GM12878 (cell line): ENCODE measurements around the gene CABLES1. TPM values are rescaled to one million over a fixed set of nuclear protein-coding genes. Genes with fewer than 3 reads are reported as not detected.
A peak's percentile ranks its signal among the peaks of the same experiment; 100 is the strongest.

Source experiments
- BHLHE40 ChIP-seq, 2 experiments: fragments of 450-650 bp in 1 of 2; IDR thresholded peaks; 2 replicates each; pipeline ENCODE4 v1.6.1; 2011 to 2017; ENCODE audit warnings: low read depth in 2 of 2, borderline replicate concordance in 1 of 2, improper control_type of control experiment in 1 of 2, low read length in 1 of 2, mild to moderate bottlenecking in 1 of 2
- CEBPB ChIP-seq, 2 experiments: fragments of 150-350 bp in 1 of 2; IDR thresholded peaks; 2 replicates each; pipeline ENCODE4 v1.6.1; 2012 to 2014; ENCODE audit warnings: low read depth in 2 of 2, low read length in 2 of 2, borderline replicate concordance in 1 of 2, inconsistent platforms in 1 of 2
- CREM ChIP-seq: IDR thresholded peaks from 2 replicates; pipeline ENCODE4 v1.6.1; 2014; ENCODE audit warnings: antibody characterized with exemption, low read depth
- EED ChIP-seq: sonication (generic); IDR thresholded peaks from 2 replicates; pipeline ENCODE4 v1.6.1; 2016; ENCODE audit warnings: antibody characterized with exemption, low read depth
- EP300 ChIP-seq, 2 experiments: fragments of 150-350 bp in 1 of 2; IDR thresholded peaks; 2 replicates each; pipeline ENCODE4 v1.6.1; 2011 to 2012; ENCODE audit warnings: low read depth in 2 of 2, low read length in 2 of 2, borderline replicate concordance in 1 of 2, improper control_type of control experiment in 1 of 2, inconsistent platforms in 1 of 2; ENCODE audit not compliant: control insufficient read depth in 1 of 2
- FOS ChIP-seq: IDR thresholded peaks from 3 replicates; pipeline ENCODE4 v1.6.1; 2011; ENCODE audit warnings: borderline replicate concordance; ENCODE audit not compliant: insufficient read length; ENCODE audit errors: extremely low read depth
- IKZF1 ChIP-seq: fragments of 450-650 bp; conservative IDR thresholded peaks from 2 replicates; pipeline ENCODE4 v1.6.1; 2017; ENCODE audit warnings: antibody characterized with exemption, mild to moderate bottlenecking
- JUND ChIP-seq: IDR thresholded peaks from 2 replicates; pipeline ENCODE4 v1.6.1; 2012; ENCODE audit warnings: low read depth, mild to moderate bottlenecking, low read length, improper control_type of control experiment, moderate library complexity
- MEF2A ChIP-seq: IDR thresholded peaks from 2 replicates; pipeline ENCODE4 v1.6.1; 2011; ENCODE audit warnings: low read depth, mild to moderate bottlenecking, low read length, moderate library complexity; ENCODE audit not compliant: insufficient read depth
- MXI1 ChIP-seq: fragments of 150-350 bp; IDR thresholded peaks from 2 replicates; pipeline ENCODE4 v1.6.1; 2011; ENCODE audit warnings: low read depth, mild to moderate bottlenecking, inconsistent platforms, low read length, improper control_type of control experiment
- MYC ChIP-seq: IDR thresholded peaks from 2 replicates; pipeline ENCODE4 v1.6.1; 2011; ENCODE audit warnings: mild to moderate bottlenecking, low read length, moderate library complexity, inconsistent platforms; ENCODE audit not compliant: insufficient read depth, insufficient replicate concordance, insufficient read length, severe bottlenecking
- PAX8 ChIP-seq: fragments of 450-650 bp; IDR thresholded peaks from 2 replicates; pipeline ENCODE4 v1.6.1; 2017; ENCODE audit warnings: mild to moderate bottlenecking, moderate library complexity
- POLR2A ChIP-seq: IDR thresholded peaks from 2 replicates; pipeline ENCODE4 v1.6.1; 2011; ENCODE audit warnings: low read depth, mild to moderate bottlenecking, low read length
- POLR2AphosphoS2 ChIP-seq: IDR thresholded peaks from 2 replicates; pipeline ENCODE4 v1.6.1; 2011; ENCODE audit warnings: low read depth, mild to moderate bottlenecking, low read length, improper control_type of control experiment, moderate library complexity
- PRDM15 ChIP-seq: fragments of 450-650 bp; formaldehyde crosslinking; IDR thresholded peaks from 2 replicates; pipeline ENCODE4 v1.4.0; 2020; ENCODE audit warnings: mild to moderate bottlenecking, moderate library complexity
- RFX5 ChIP-seq: IDR thresholded peaks from 2 replicates; pipeline ENCODE4 v1.6.1; 2011; ENCODE audit warnings: low read depth, low read length, improper control_type of control experiment
- SMC3 ChIP-seq: IDR thresholded peaks from 2 replicates; pipeline ENCODE4 v1.6.1; 2011; ENCODE audit warnings: low read length, improper control_type of control experiment, borderline replicate concordance
- YY1 ChIP-seq: IDR thresholded peaks from 2 replicates; pipeline ENCODE4 v1.6.1; 2011; ENCODE audit warnings: low read depth, mild to moderate bottlenecking, low read length
- ZBED1 ChIP-seq: IDR thresholded peaks from 2 replicates; pipeline ENCODE4 v1.6.1; 2016; ENCODE audit warnings: borderline replicate concordance
- polyA plus RNA-seq, 11 experiments: library from polyadenylated mRNA; depleted of rRNA in 4 of 11; unstranded in 6 of 11; stranded (reverse) in 5 of 11; fragments of >200 nt; fragmentation: Nextera tagmentation in 4 of 11; fragmentation: Illumina TruSeq in 1 of 11; extraction: Ambion mirVana in 4 of 11; extraction: Trizol in 1 of 11; gene quantifications; 1 replicate in 1 of 11; 2 replicates in 10 of 11; pipeline versions ENCODE4 v1.2.1 to v1.2.3, GENCODE V29; 2011 to 2016; ENCODE audit warnings: inconsistent platforms in 2 of 11, missing spikeins in 2 of 11, low read depth in 1 of 11
- total RNA-seq, 4 experiments: library from RNA; depleted of rRNA in 3 of 4; stranded (reverse); fragments of >200 nt in 3 of 4; fragmentation: Illumina TruSeq in 1 of 4; extraction: Trizol in 1 of 4; gene quantifications; 2 replicates each; pipeline versions ENCODE4 v1.2.1 to v1.2.3, GENCODE V29; 2013 to 2021
- TF ChIP-seq, protein P1 (sequence below): IDR thresholded peaks from 2 replicates; pipeline ENCODE4 v1.6.1; 2012; ENCODE audit warnings: low read depth, low read length, improper control_type of control experiment
- TF ChIP-seq, protein P2 (sequence below), 3 experiments: IDR thresholded peaks in 2 of 3; conservative IDR thresholded peaks in 1 of 3; 2 replicates each; pipeline ENCODE4 v1.5.1; 2011; ENCODE audit warnings: low read depth in 3 of 3, low read length in 3 of 3, mild to moderate bottlenecking in 3 of 3, control low read depth in 2 of 3, moderate library complexity in 2 of 3, inconsistent platforms in 1 of 3, mixed read lengths in 1 of 3; ENCODE audit not compliant: control insufficient read depth in 2 of 3, insufficient read depth in 1 of 3; ENCODE audit errors: extremely low read depth in 1 of 3
- TF ChIP-seq, protein P3 (sequence below): fragments of 450-650 bp; IDR thresholded peaks from 2 replicates; pipeline ENCODE4 v1.6.1; 2014; ENCODE audit warnings: mild to moderate bottlenecking

The CABLES1 gene
- total and polyA plus RNA-seq, 10 of the 15 experiments (the other 5 are each of a cell fraction or from before 2014, with no cell fraction given): 2.9 to 27.2 (median 8.2) TPM

DNA sequence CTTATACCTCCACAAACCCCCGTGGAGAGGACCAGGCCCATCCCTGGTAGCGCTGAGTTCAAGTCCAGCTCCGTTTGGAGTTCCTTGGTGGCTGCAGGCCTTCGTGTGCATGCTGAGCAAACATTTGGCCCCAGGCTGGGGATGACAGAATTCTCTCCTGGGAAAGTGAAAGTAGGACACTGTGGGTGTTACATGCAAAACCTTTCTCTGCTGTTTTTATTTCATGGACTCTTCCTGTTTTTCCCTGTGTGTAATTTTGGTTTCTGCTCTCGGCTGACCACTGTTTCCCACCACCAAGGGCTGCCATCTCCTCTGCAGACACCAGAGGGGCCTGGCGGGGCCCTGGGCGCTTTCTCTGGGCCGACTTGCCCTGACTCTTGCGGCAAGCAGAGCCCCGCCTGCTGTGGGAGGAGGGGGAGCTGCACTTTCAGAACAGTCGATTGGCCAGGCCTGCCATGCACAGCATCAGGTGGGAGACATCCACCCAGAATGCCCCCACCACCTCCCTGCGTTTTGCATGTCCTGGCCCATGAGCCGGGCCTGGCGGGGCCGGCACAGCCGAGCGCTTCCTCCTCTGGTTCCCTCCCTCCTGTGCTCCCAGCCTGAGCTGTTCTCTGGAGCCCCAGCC, 102.4 kb downstream of the CABLES1 start (continued):
- TF ChIP-seq, protein P1, sequence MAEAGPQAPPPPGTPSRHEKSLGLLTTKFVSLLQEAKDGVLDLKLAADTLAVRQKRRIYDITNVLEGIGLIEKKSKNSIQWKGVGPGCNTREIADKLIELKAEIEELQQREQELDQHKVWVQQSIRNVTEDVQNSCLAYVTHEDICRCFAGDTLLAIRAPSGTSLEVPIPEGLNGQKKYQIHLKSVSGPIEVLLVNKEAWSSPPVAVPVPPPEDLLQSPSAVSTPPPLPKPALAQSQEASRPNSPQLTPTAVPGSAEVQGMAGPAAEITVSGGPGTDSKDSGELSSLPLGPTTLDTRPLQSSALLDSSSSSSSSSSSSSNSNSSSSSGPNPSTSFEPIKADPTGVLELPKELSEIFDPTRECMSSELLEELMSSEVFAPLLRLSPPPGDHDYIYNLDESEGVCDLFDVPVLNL: no peak
- TF ChIP-seq YY1: peak; percentile 38; the same call in 1 of the 2 replicates
- no peak for TF ChIP-seq FOS
- TF ChIP-seq ZBED1: 0 out of 2 replicates have a peak, but pooled peaks have one; percentile 21
- peak; percentile 21; the same call in 1 of the 2 replicates for TF ChIP-seq MXI1
- TF ChIP-seq POLR2A: no peak
- TF ChIP-seq EP300 (IDR thresholded peaks at IDR 0.05; ENCODE audit: borderline replicate concordance in 1 of 2, control insufficient read depth in 1 of 2, low read depth in 2 of 2, low read length in 2 of 2): peak; percentile 56 to 87; a peak in 3 of 4 replicates
- peak; percentile 45 to 47; a peak in 2 of 4 replicates for TF ChIP-seq BHLHE40 (IDR thresholded peaks at IDR 0.05; ENCODE audit: borderline replicate concordance in 1 of 2, low read depth in 2 of 2, low read length in 1 of 2)
- no peak for TF ChIP-seq CEBPB (IDR thresholded peaks at IDR 0.05; ENCODE audit: borderline replicate concordance in 1 of 2, low read depth in 2 of 2, low read length in 2 of 2)
- TF ChIP-seq MYC: no peak
- TF ChIP-seq EED: peak; percentile 92
- 0 out of 2 replicates have a peak, but pooled peaks have one; percentile 17 for TF ChIP-seq MEF2A
- peak; percentile 97 for TF ChIP-seq IKZF1
- TF ChIP-seq, protein P2, sequence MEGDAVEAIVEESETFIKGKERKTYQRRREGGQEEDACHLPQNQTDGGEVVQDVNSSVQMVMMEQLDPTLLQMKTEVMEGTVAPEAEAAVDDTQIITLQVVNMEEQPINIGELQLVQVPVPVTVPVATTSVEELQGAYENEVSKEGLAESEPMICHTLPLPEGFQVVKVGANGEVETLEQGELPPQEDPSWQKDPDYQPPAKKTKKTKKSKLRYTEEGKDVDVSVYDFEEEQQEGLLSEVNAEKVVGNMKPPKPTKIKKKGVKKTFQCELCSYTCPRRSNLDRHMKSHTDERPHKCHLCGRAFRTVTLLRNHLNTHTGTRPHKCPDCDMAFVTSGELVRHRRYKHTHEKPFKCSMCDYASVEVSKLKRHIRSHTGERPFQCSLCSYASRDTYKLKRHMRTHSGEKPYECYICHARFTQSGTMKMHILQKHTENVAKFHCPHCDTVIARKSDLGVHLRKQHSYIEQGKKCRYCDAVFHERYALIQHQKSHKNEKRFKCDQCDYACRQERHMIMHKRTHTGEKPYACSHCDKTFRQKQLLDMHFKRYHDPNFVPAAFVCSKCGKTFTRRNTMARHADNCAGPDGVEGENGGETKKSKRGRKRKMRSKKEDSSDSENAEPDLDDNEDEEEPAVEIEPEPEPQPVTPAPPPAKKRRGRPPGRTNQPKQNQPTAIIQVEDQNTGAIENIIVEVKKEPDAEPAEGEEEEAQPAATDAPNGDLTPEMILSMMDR (IDR thresholded peaks at IDR 0.05 in 2 of 3, conservative IDR thresholded peaks at IDR 0.05 in 1 of 3; ENCODE audit: control insufficient read depth in 2 of 3, extremely low read depth in 1 of 3, insufficient read depth in 1 of 3, low read depth in 3 of 3, low read length in 3 of 3): peak; percentile 21 to 55 (median 45); a peak in 4 of 6 replicates
- TF ChIP-seq PAX8: no peak
- TF ChIP-seq RFX5: no peak
- 0 out of 2 replicates have a peak, but pooled peaks have one; percentile 40 for TF ChIP-seq PRDM15 (CRISPR knock-in tag)
- TF ChIP-seq JUND: no peak
- TF ChIP-seq, protein P3, sequence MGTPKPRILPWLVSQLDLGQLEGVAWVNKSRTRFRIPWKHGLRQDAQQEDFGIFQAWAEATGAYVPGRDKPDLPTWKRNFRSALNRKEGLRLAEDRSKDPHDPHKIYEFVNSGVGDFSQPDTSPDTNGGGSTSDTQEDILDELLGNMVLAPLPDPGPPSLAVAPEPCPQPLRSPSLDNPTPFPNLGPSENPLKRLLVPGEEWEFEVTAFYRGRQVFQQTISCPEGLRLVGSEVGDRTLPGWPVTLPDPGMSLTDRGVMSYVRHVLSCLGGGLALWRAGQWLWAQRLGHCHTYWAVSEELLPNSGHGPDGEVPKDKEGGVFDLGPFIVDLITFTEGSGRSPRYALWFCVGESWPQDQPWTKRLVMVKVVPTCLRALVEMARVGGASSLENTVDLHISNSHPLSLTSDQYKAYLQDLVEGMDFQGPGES: no peak
- no peak for TF ChIP-seq POLR2AphosphoS2
- peak; percentile 76; the same call in 1 of the 2 replicates for TF ChIP-seq SMC3
- TF ChIP-seq CREM: peak; percentile 31; the same call in 1 of the 2 replicates
